Measurements from ENCODE around the gene DDX17. TPM values are rescaled to one million over a fixed set of nuclear protein-coding genes. Genes with fewer than 3 reads are reported as not detected.

Gene DDX17
- total and polyA plus RNA-seq, 2 of the 8 experiments (the other 6 are each of a cell fraction or from before 2014, with no cell fraction given): 437 to 441 TPM

- no peaks in the 10 kb centered on the region for H3K23me2 ChIP-seq (ENCODE audit: low read depth, low read length)
- H3K27ac ChIP-seq (ENCODE audit: low read depth, low read length): no peak overlapping the region
- H3K79me1 ChIP-seq (ENCODE audit: low read depth, low read length): no peaks in the 10 kb centered on the region
- DNase-seq (ENCODE audit: low read depth in 1 of 2, low spot score in 2 of 2): no peak
- no peak overlapping the region for H2BK15ac ChIP-seq (ENCODE audit: low read length)
- no peak overlapping the region for H2BK12ac ChIP-seq (ENCODE audit: low read depth, low read length)
- no peak overlapping the region for H3K9ac ChIP-seq (replicated peaks in 1 of 4; ENCODE audit: extremely low read depth in 1 of 4, low read depth in 3 of 4, low read length in 3 of 4)
- no peaks in the 10 kb centered on the region for H3K79me2 ChIP-seq (ENCODE audit: control insufficient read depth in 1 of 2, insufficient read depth in 2 of 2, low read length in 2 of 2)
- TF ChIP-seq ZNF274 (IDR thresholded peaks at IDR 0.05; ENCODE audit: borderline replicate concordance, extremely low read depth, low read length): no peak
- no peak for TF ChIP-seq KDM4A (IDR thresholded peaks at IDR 0.05; ENCODE audit: low read depth, low read length, severe bottlenecking)
- TF ChIP-seq ATF3 (IDR thresholded peaks at IDR 0.05; ENCODE audit: insufficient read depth, low read depth, low read length): no peak
- TF ChIP-seq, protein P1, sequence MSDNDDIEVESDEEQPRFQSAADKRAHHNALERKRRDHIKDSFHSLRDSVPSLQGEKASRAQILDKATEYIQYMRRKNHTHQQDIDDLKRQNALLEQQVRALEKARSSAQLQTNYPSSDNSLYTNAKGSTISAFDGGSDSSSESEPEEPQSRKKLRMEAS (IDR thresholded peaks at IDR 0.05): no peak
- no peak for TF ChIP-seq TAF7 (optimal IDR thresholded peaks at IDR 0.05; ENCODE audit: borderline replicate concordance, low read depth, low read length)
- no peak overlapping the region for H3K4ac ChIP-seq (replicated peaks; ENCODE audit: insufficient read length, low read depth, low read length)
- no peak overlapping the region for H4K5ac ChIP-seq (ENCODE audit: insufficient read length, low read depth, low read length)
- no peak overlapping the region for H2BK120ac ChIP-seq (replicated peaks; ENCODE audit: low read depth, low read length)
- POLR2A ChIA-PET (ENCODE audit: partially characterized antibody): interaction anchor here (1.5 kb wide), 1 partner anchor 96 kb away, joined by 3 read pairs; no protein-coding TSS in a partner anchor
- no peak overlapping the region for H3K4me3 ChIP-seq (ENCODE audit: extremely low read depth in 1 of 4, insufficient read depth in 2 of 4, low read depth in 3 of 4, low read length in 4 of 4)
- H2AFZ ChIP-seq (ENCODE audit: low read length): no peak overlapping the region
- no peaks in the 10 kb centered on the region for H3K4me1 ChIP-seq (replicated peaks in 1 of 4; ENCODE audit: control insufficient read depth in 3 of 4, insufficient read depth in 4 of 4, low read length in 3 of 4)
- H3K56ac ChIP-seq (replicated peaks; ENCODE audit: insufficient read length, low read depth, low read length): no peak overlapping the region
- H2BK5ac ChIP-seq (ENCODE audit: low read depth, low read length): no peak overlapping the region
- no peak overlapping the region for H3K18ac ChIP-seq (ENCODE audit: extremely low read depth, low read length)
- no peak overlapping the region for H3K14ac ChIP-seq (ENCODE audit: insufficient read length)
- no peaks in the 10 kb centered on the region for H3K27me3 ChIP-seq (replicated peaks in 1 of 4; ENCODE audit: control insufficient read depth in 3 of 4, extremely low read depth in 1 of 4, insufficient read depth in 3 of 4, low read length in 3 of 4)
- FAIRE-seq: no peak
- no peaks in the 10 kb centered on the region for H4K20me1 ChIP-seq (replicated peaks in 1 of 2; ENCODE audit: control insufficient read depth in 1 of 2, insufficient read depth in 2 of 2, low read length in 2 of 2)
- H3K23ac ChIP-seq (ENCODE audit: insufficient read length): no peak overlapping the region
- no peak overlapping the region for H3K4me2 ChIP-seq (ENCODE audit: insufficient read depth in 1 of 2, low read depth in 2 of 2, low read length in 2 of 2)
- 90% methylated on average over 4 of the region's 4 CpGs; no CpG with 5 or more reads in 1 of the 2 experiments for WGBS, 2 experiments (ENCODE audit: extremely low coverage in 1 of 2, insufficient coverage in 1 of 2, insufficient read length in 1 of 2, insufficient replicate concordance in 2 of 2, low coverage in 1 of 2, low lambda C conversion rate in 2 of 2, missing lambda C conversion rate in 1 of 2)
- no peak overlapping the region for H2AK5ac ChIP-seq (ENCODE audit: low read depth, low read length)
- no peaks in the 10 kb centered on the region for H3K9me3 ChIP-seq (ENCODE audit: insufficient read depth in 2 of 2, low read depth in 1 of 2, low read length in 1 of 2)
- H4K91ac ChIP-seq (replicated peaks; ENCODE audit: insufficient read length, low read length): no peak overlapping the region
- H4K8ac ChIP-seq (ENCODE audit: extremely low read depth, insufficient read depth, low read length): no peak overlapping the region
- H2BK20ac ChIP-seq (ENCODE audit: low read length): no peak overlapping the region
- H3K36me3 ChIP-seq (ENCODE audit: control insufficient read depth in 2 of 4, insufficient read depth in 4 of 4, low read length in 3 of 4): no peaks in the 10 kb centered on the region
- CTCF ChIA-PET (ENCODE audit: partially characterized antibody): no interaction called here
These were observed 25.3 kb upstream of the DDX17 start for GRCh38 chr22:38531251-38531938.
